ENCODE measurements around the gene BCL7B. TPM values are rescaled to one million over a fixed set of nuclear protein-coding genes. Genes with fewer than 3 reads are reported as not detected.
A peak's percentile ranks its signal among the peaks of the same experiment; 100 is the strongest.
"Not testable (repeated sequence)": the region's sequence is repeated elsewhere in the genome, so short reads cannot be mapped to it uniquely, and the experiment has no call there.

BCL7B gene
- total RNA-seq, 1 experiment from 2014 or later = 34.0 TPM

- DNase-seq (ENCODE audit: extremely low read depth, low read depth) = no peak
Measured at GRCh38 chr7:73537051-73537450, 20.4 kb downstream of the BCL7B start.

- DNase-seq (ENCODE audit: extremely low read depth, low read depth) = no peak
Measured at GRCh38 chr7:73536479-73536878, 21.0 kb downstream of the BCL7B start.

- not testable (repeated sequence) for DNase-seq (ENCODE audit: extremely low read depth, low read depth)
Measured at GRCh38 chr7:73535918-73536317, 21.6 kb downstream of the BCL7B start.

GRCh38 chr7:73533742-73534141 is 23.7 kb downstream of the BCL7B start:
- DNase-seq (ENCODE audit: extremely low read depth, low read depth) = no peak

GRCh38 chr7:73532224-73532623 is 25.3 kb downstream of the BCL7B start:
- no peak for DNase-seq (ENCODE audit: extremely low read depth, low read depth)

GRCh38 chr7:73530800-73531199 is 26.7 kb downstream of the BCL7B start:
- DNase-seq (ENCODE audit: extremely low read depth, low read depth) = no peak

GRCh38 chr7:73526896-73527821 is 30.3 kb downstream of the BCL7B start:
- no peak for DNase-seq (ENCODE audit: extremely low read depth, low read depth)

- not testable (repeated sequence) for DNase-seq (ENCODE audit: extremely low read depth, low read depth)
Measured at GRCh38 chr7:73526158-73526494, 31.4 kb downstream of the BCL7B start.

GRCh38 chr7:73522105-73522872 is 35.2 kb downstream of the BCL7B start, which contains the start of gene BAZ1B:
TSS of gene BAZ1B (minus strand) at chr7:73522293. CDS start at chr7:73521933, 360 bp downstream.
- peak; percentile 98 for DNase-seq (ENCODE audit: extremely low read depth, low read depth)

- no peak for DNase-seq (ENCODE audit: extremely low read depth, low read depth)
Measured at GRCh38 chr7:73521636-73522104, 35.8 kb downstream of the BCL7B start.

- DNase-seq (ENCODE audit: extremely low read depth, low read depth) = no peak
Measured at GRCh38 chr7:73520673-73521635, 36.5 kb downstream of the BCL7B start.

GRCh38 chr7:73519867-73520672 is 37.4 kb downstream of the BCL7B start:
- no peak for DNase-seq (ENCODE audit: extremely low read depth, low read depth)

GRCh38 chr7:73518470-73518869 is 39.0 kb downstream of the BCL7B start:
- DNase-seq (ENCODE audit: extremely low read depth, low read depth) = no peak

GRCh38 chr7:73517241-73517995 is 40.1 kb downstream of the BCL7B start:
- no peak for DNase-seq (ENCODE audit: extremely low read depth, low read depth)

GRCh38 chr7:73515178-73515577 is 42.3 kb downstream of the BCL7B start:
- DNase-seq (ENCODE audit: extremely low read depth, low read depth) = no peak

GRCh38 chr7:73512018-73512780 is 45.3 kb downstream of the BCL7B start:
- no peak for DNase-seq (ENCODE audit: extremely low read depth, low read depth)

GRCh38 chr7:73509463-73509862 is 48.0 kb downstream of the BCL7B start:
- DNase-seq (ENCODE audit: extremely low read depth, low read depth) = no peak

GRCh38 chr7:73507556-73507955 is 49.9 kb downstream of the BCL7B start:
- DNase-seq (ENCODE audit: extremely low read depth, low read depth) = no peak

Measured in NCI-H460 (cell line).